ENCODE results near the gene MINPP1.

MINPP1 gene

GRCh38 chr10:87558333-87558732, 53.6 kb downstream of the MINPP1 start:
- no peak for TF ChIP-seq CTCF (IDR thresholded peaks at IDR 0.05; ENCODE audit: insufficient read depth, low read depth, low read length, missing control alignments)
- DNase-seq (ENCODE audit: low read depth) = no peak
- H3K4me3 ChIP-seq (ENCODE audit: low read depth, low read length) = no peak overlapping the region

- no peak overlapping the region for H3K4me3 ChIP-seq (ENCODE audit: low read depth, low read length)
- DNase-seq (ENCODE audit: low read depth) = no peak
- no peak for TF ChIP-seq CTCF (IDR thresholded peaks at IDR 0.05; ENCODE audit: insufficient read depth, low read depth, low read length, missing control alignments)
Measured at GRCh38 chr10:87559392-87559791, 54.7 kb downstream of the MINPP1 start.

- TF ChIP-seq CTCF (IDR thresholded peaks at IDR 0.05; ENCODE audit: insufficient read depth, low read depth, low read length, missing control alignments) = no peak
- H3K4me3 ChIP-seq (ENCODE audit: low read depth, low read length) = no peak overlapping the region
- no peak for DNase-seq (ENCODE audit: low read depth)
Measured at GRCh38 chr10:87560495-87561129, 55.9 kb downstream of the MINPP1 start.

GRCh38 chr10:87562750-87563149, 58.1 kb downstream of the MINPP1 start:
- H3K4me3 ChIP-seq (ENCODE audit: low read depth, low read length) = no peak overlapping the region
- TF ChIP-seq CTCF (IDR thresholded peaks at IDR 0.05; ENCODE audit: insufficient read depth, low read depth, low read length, missing control alignments) = no peak
- no peak for DNase-seq (ENCODE audit: low read depth)

- no peak for DNase-seq (ENCODE audit: low read depth)
- no peak overlapping the region for H3K4me3 ChIP-seq (ENCODE audit: low read depth, low read length)
- no peak for TF ChIP-seq CTCF (IDR thresholded peaks at IDR 0.05; ENCODE audit: insufficient read depth, low read depth, low read length, missing control alignments)
Measured at GRCh38 chr10:87565010-87565409, 60.3 kb downstream of the MINPP1 start.

GRCh38 chr10:87575851-87576250, 71.2 kb downstream of the MINPP1 start:
- no peak for TF ChIP-seq CTCF (IDR thresholded peaks at IDR 0.05; ENCODE audit: insufficient read depth, low read depth, low read length, missing control alignments)
- no peak overlapping the region for H3K4me3 ChIP-seq (ENCODE audit: low read depth, low read length)
- no peak for DNase-seq (ENCODE audit: low read depth)

Measured in GM12865 (cell line).